GM18861 (cell line): ENCODE data around the gene FAM169A.
"Not testable (repeated sequence)": the region's sequence is repeated elsewhere in the genome, so short reads cannot be mapped to it uniquely, and the experiment has no call there.

Experiments used
- ATAC-seq: cut with Tn5 transposase; IDR thresholded peaks from one replicate; pipeline ENCODE4 v1.9.1; 2021; ENCODE audit not compliant: unreplicated experiment

The FAM169A gene

GRCh38 chr5:74865804-74866595 lies at the start of gene FAM169A:
FAM169A (minus strand) TSS chr5:74866387; CDS start chr5:74841676, 24,711 bp downstream.
- ATAC-seq: no peak

- no peak for ATAC-seq
Observed at GRCh38 chr5:74915488-74915887, 49.3 kb upstream of the FAM169A start.

GRCh38 chr5:74911421-74911820 lies 45.2 kb upstream of the FAM169A start:
- not testable (repeated sequence) for ATAC-seq

- ATAC-seq: not testable (repeated sequence)
Observed at GRCh38 chr5:74909888-74910287, 43.7 kb upstream of the FAM169A start.

GRCh38 chr5:74908237-74908636 lies 42.0 kb upstream of the FAM169A start:
- not testable (repeated sequence) for ATAC-seq

GRCh38 chr5:74904713-74905112 lies 38.5 kb upstream of the FAM169A start:
- ATAC-seq: not testable (repeated sequence)

GRCh38 chr5:74903165-74903787 lies 37.1 kb upstream of the FAM169A start:
- no peak for ATAC-seq

- ATAC-seq: no peak
Observed at GRCh38 chr5:74897049-74897448, 30.9 kb upstream of the FAM169A start.

GRCh38 chr5:74895906-74896305 lies 29.7 kb upstream of the FAM169A start:
- no peak for ATAC-seq

GRCh38 chr5:74894351-74894750 lies 28.2 kb upstream of the FAM169A start:
- no peak for ATAC-seq

GRCh38 chr5:74892921-74893320 lies 26.7 kb upstream of the FAM169A start:
- no peak for ATAC-seq

GRCh38 chr5:74889523-74890105 lies 23.4 kb upstream of the FAM169A start:
- ATAC-seq: peak; percentile 74

- no peak for ATAC-seq
Observed at GRCh38 chr5:74888117-74888516, 21.9 kb upstream of the FAM169A start.

- no peak for ATAC-seq
Observed at GRCh38 chr5:74885170-74885569, 19.0 kb upstream of the FAM169A start.

GRCh38 chr5:74882379-74883134 lies 16.4 kb upstream of the FAM169A start:
- ATAC-seq: not testable (repeated sequence)

- no peak for ATAC-seq
Observed at GRCh38 chr5:74877624-74878304, 11.6 kb upstream of the FAM169A start.

GRCh38 chr5:74875994-74876791 lies 10.0 kb upstream of the FAM169A start:
- no peak for ATAC-seq

GRCh38 chr5:74873525-74874249 lies 7.5 kb upstream of the FAM169A start:
- no peak for ATAC-seq
